ENCODE results near the gene PITPNB. TPM values are rescaled to one million over a fixed set of nuclear protein-coding genes. Genes with fewer than 3 reads are reported as not detected.

PITPNB gene
- total RNA-seq, 1 experiment from 2014 or later, result 23.8 TPM

DNA sequence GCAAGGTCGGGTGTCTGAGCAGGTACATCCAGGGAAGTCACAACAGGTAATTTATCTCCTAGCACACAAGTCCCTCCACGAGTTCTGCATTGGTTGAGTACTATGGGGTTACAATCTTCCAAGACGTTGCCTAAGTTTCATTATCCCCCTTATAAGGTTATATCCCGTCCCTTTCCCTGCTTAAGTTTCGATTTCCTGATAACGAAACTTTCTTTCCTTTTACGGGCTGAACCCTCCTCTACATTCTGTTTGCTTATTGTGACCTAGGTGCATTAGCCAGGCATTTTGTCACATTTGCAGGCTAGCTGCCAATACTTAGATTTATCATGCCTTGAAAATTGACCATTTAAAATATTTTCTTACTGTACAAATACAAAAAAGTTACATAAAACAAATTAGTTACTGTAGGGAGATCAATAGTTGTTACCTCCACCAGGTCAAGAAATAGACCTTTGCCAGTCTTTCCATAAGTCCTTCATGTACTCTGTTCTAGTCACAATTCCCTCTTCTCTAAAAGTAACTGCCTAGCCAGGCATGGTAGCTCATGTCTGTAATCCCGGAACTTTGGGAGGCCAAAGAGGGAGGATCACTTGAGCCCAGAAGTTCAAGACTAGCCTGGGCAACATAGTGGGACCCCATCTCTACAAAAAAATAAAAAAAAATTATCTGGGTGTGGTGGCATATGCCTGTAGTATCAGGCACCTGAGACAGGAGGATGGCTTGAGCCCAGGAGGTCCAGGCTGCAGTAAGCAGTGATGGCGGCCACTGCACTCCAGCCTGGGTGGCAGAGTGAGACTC lies 14.3 kb upstream of the PITPNB start:
- Histone ChIP-seq H3K9ac (ENCODE audit: low read length) (no peak overlapping the region), H4K20me1 (ENCODE audit: insufficient read depth, low read depth, low read length) (0 out of 2 replicates have a peak, but pooled peaks cover 6% of the 10 kb centered on the region), H3K4me1 (ENCODE audit: low read length) (no peaks in the 10 kb centered on the region), H3K27ac (ENCODE audit: low read length) (no peak overlapping the region), H3K9me3 (ENCODE audit: low read length) (no peaks in the 10 kb centered on the region), H2AFZ (ENCODE audit: low read length) (no peak overlapping the region), H3K9me2 (replicated peaks; ENCODE audit: insufficient read depth, low read length) (no peaks in the 10 kb centered on the region), H3K27me3 (ENCODE audit: low read length) (no peaks in the 10 kb centered on the region), H3K36me3 (ENCODE audit: insufficient read depth, low read length) (no peaks in the 10 kb centered on the region), H3K79me2 (ENCODE audit: low read length) (no peaks in the 10 kb centered on the region), H3K4me3 (ENCODE audit: low read length) (no peak overlapping the region), H3K4me2 (ENCODE audit: low read depth, low read length, poor library complexity, severe bottlenecking) (no peak overlapping the region)
- DNase-seq, result no peak

GRCh38 chr22:27930331-27931060 lies 11.4 kb upstream of the PITPNB start:
- H3K27me3 ChIP-seq (ENCODE audit: low read length), result no peaks in the 10 kb centered on the region
- H3K79me2 ChIP-seq (ENCODE audit: low read length), result no peaks in the 10 kb centered on the region
- H4K20me1 ChIP-seq (ENCODE audit: insufficient read depth, low read depth, low read length), result 0 out of 2 replicates have a peak, but pooled peaks cover 6% of the 10 kb centered on the region
- no peaks in the 10 kb centered on the region for H3K4me1 ChIP-seq (ENCODE audit: low read length)
- no peak overlapping the region for H2AFZ ChIP-seq (ENCODE audit: low read length)
- H3K36me3 ChIP-seq (ENCODE audit: insufficient read depth, low read length), result no peaks in the 10 kb centered on the region
- H3K9me3 ChIP-seq (ENCODE audit: low read length), result peaks cover 4% of the 10 kb centered on the region; the same call in 1 of the 2 replicates
- H3K9me2 ChIP-seq (replicated peaks; ENCODE audit: insufficient read depth, low read length), result no peaks in the 10 kb centered on the region
- no peak overlapping the region for H3K27ac ChIP-seq (ENCODE audit: low read length)
- H3K4me3 ChIP-seq (ENCODE audit: low read length), result no peak overlapping the region
- no peak for DNase-seq
- no peak overlapping the region for H3K9ac ChIP-seq (ENCODE audit: low read length)
- no peak overlapping the region for H3K4me2 ChIP-seq (ENCODE audit: low read depth, low read length, poor library complexity, severe bottlenecking)

DNA sequence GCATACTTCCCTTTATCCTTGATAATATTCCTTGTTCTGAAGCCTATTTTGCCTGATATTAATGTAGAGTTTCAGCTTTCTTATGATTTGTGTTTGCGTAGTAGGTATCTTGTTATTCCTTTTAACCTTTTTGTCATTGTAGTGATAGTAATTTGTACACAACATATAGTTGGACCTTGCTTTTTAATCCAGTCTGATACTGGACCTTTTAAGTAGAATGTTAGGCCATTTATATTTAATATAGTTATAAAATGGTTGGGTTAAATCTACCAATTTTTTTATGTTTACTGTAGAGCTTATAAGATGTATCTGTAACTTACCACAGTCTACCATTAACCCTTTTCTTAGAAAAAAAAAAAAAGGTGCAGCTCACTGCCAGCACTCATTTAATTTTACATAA lies 8.6 kb upstream of the PITPNB start:
- Histone ChIP-seq H3K79me2 (ENCODE audit: low read length) (no peaks in the 10 kb centered on the region), H2AFZ (ENCODE audit: low read length) (no peak overlapping the region), H3K27me3 (ENCODE audit: low read length) (no peaks in the 10 kb centered on the region), H3K4me2 (ENCODE audit: low read depth, low read length, poor library complexity, severe bottlenecking) (no peak overlapping the region), H3K27ac (ENCODE audit: low read length) (no peak overlapping the region), H3K9me2 (replicated peaks; ENCODE audit: insufficient read depth, low read length) (no peaks in the 10 kb centered on the region), H3K4me1 (ENCODE audit: low read length) (no peaks in the 10 kb centered on the region), H3K4me3 (ENCODE audit: low read length) (no peak overlapping the region), H4K20me1 (ENCODE audit: insufficient read depth, low read depth, low read length) (0 out of 2 replicates have a peak, but pooled peaks cover 6% of the 10 kb centered on the region), H3K36me3 (ENCODE audit: insufficient read depth, low read length) (peaks cover 4% of the 10 kb centered on the region; the same call in 1 of the 2 replicates), H3K9me3 (ENCODE audit: low read length) (peaks cover 4% of the 10 kb centered on the region; the same call in 1 of the 2 replicates), H3K9ac (ENCODE audit: low read length) (no peak overlapping the region)
- no peak for DNase-seq

DNA sequence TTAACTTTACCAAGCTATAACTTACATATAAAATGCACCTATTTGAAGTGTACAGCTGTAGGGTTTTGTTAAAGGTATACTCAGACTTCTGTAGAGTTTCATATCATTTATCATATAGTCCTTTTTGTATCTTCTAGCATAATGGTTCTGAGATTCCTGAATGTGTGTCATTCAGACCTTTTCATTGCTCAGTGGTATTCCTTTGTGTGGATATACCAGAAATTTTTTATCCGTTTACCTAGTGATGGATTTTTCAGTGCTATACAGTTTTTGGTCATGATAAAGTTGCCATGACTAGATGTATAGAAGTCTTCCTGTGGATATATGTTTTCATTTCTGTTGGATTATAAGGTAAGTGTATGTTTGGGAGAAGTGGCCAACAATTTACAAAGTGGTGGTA lies 6.3 kb upstream of the PITPNB start:
- Histone ChIP-seq H3K79me2 (ENCODE audit: low read length) (peaks cover 11% of the 10 kb centered on the region), H3K9me3 (ENCODE audit: low read length) (peaks cover 4% of the 10 kb centered on the region; the same call in 1 of the 2 replicates), H3K4me1 (ENCODE audit: low read length) (peaks cover 6% of the 10 kb centered on the region), H3K36me3 (ENCODE audit: insufficient read depth, low read length) (peaks cover 4% of the 10 kb centered on the region; the same call in 1 of the 2 replicates), H4K20me1 (ENCODE audit: insufficient read depth, low read depth, low read length) (0 out of 2 replicates have a peak, but pooled peaks cover 3% of the 10 kb centered on the region), H3K4me2 (ENCODE audit: low read depth, low read length, poor library complexity, severe bottlenecking) (no peak overlapping the region), H2AFZ (ENCODE audit: low read length) (no peak overlapping the region), H3K9me2 (replicated peaks; ENCODE audit: insufficient read depth, low read length) (no peaks in the 10 kb centered on the region), H3K27me3 (ENCODE audit: low read length) (no peaks in the 10 kb centered on the region), H3K9ac (ENCODE audit: low read length) (no peak overlapping the region), H3K4me3 (ENCODE audit: low read length) (no peak overlapping the region), H3K27ac (ENCODE audit: low read length) (no peak overlapping the region)
- DNase-seq, result no peak

GRCh38 chr22:27919942-27920755 lies 1.1 kb upstream of the PITPNB start:
- H3K4me1 ChIP-seq (ENCODE audit: low read length), result peaks cover 41% of the 10 kb centered on the region
- no peaks in the 10 kb centered on the region for H3K9me2 ChIP-seq (replicated peaks; ENCODE audit: insufficient read depth, low read length)
- peaks cover 7% of the 10 kb centered on the region; the same call in 1 of the 2 replicates for H3K36me3 ChIP-seq (ENCODE audit: insufficient read depth, low read length)
- peaks cover 57% of the 10 kb centered on the region for H3K79me2 ChIP-seq (ENCODE audit: low read length)
- no peaks in the 10 kb centered on the region for H3K27me3 ChIP-seq (ENCODE audit: low read length)
- peak overlapping the region; percentile 77 for H3K4me3 ChIP-seq (ENCODE audit: low read length)
- H3K4me2 ChIP-seq (ENCODE audit: low read depth, low read length, poor library complexity, severe bottlenecking), result peak overlapping the region; percentile 91
- no peak for DNase-seq
- H3K9ac ChIP-seq (ENCODE audit: low read length), result peak overlapping the region; percentile 76
- H3K27ac ChIP-seq (ENCODE audit: low read length), result peak overlapping the region; percentile 15; the same call in 1 of the 2 replicates
- H3K9me3 ChIP-seq (ENCODE audit: low read length), result no peaks in the 10 kb centered on the region
- peak overlapping the region; percentile 85 for H2AFZ ChIP-seq (ENCODE audit: low read length)
- peaks cover 32% of the 10 kb centered on the region for H4K20me1 ChIP-seq (ENCODE audit: insufficient read depth, low read depth, low read length)

GRCh38 chr22:27918341-27919221 lies 475 bp downstream of the PITPNB start:
- H3K27me3 ChIP-seq (ENCODE audit: low read length), result no peaks in the 10 kb centered on the region
- DNase-seq, result peak; percentile 76
- peaks cover 8% of the 10 kb centered on the region; the same call in 1 of the 2 replicates for H3K36me3 ChIP-seq (ENCODE audit: insufficient read depth, low read length)
- H3K4me1 ChIP-seq (ENCODE audit: low read length), result peaks cover 52% of the 10 kb centered on the region
- peak overlapping the region; percentile 44 for H3K27ac ChIP-seq (ENCODE audit: low read length)
- no peaks in the 10 kb centered on the region for H3K9me2 ChIP-seq (replicated peaks; ENCODE audit: insufficient read depth, low read length)
- peaks cover 44% of the 10 kb centered on the region for H4K20me1 ChIP-seq (ENCODE audit: insufficient read depth, low read depth, low read length)
- H3K4me2 ChIP-seq (ENCODE audit: low read depth, low read length, poor library complexity, severe bottlenecking), result peak overlapping the region; percentile 96
- H3K79me2 ChIP-seq (ENCODE audit: low read length), result peaks cover 73% of the 10 kb centered on the region
- peak overlapping the region; percentile 92 for H3K9ac ChIP-seq (ENCODE audit: low read length)
- peak overlapping the region; percentile 77 for H3K4me3 ChIP-seq (ENCODE audit: low read length)
- no peak overlapping the region for H2AFZ ChIP-seq (ENCODE audit: low read length)
- no peaks in the 10 kb centered on the region for H3K9me3 ChIP-seq (ENCODE audit: low read length)

DNA sequence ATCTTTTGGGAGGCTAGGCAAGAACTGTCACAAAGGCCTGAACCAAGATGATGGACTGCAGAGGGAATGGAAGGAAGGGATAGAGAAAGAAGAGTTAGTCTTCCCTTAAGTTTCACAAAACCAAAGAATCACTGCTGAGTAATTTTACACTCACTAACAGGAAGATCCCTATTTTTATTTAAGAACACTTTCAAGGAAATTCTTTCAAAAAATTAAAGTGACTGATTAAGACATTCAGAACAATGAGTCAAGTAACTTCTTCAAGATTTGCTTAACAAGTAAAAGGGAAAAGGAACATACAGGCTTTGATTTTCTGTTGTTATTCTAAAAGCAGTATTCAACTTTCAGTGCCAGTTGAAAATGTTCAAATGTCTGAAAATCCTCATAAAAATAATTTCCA lies 3.1 kb downstream of the PITPNB start:
- H3K4me2 ChIP-seq (ENCODE audit: low read depth, low read length, poor library complexity, severe bottlenecking), result peak overlapping the region; percentile 4

More for the DNA sequence above, 3.1 kb downstream of the PITPNB start:
- H3K79me2 ChIP-seq (ENCODE audit: low read length), result peaks cover 94% of the 10 kb centered on the region
- H3K27ac ChIP-seq (ENCODE audit: low read length), result no peak overlapping the region
- no peak overlapping the region for H2AFZ ChIP-seq (ENCODE audit: low read length)
- DNase-seq, result no peak
- H4K20me1 ChIP-seq (ENCODE audit: insufficient read depth, low read depth, low read length), result peaks cover 54% of the 10 kb centered on the region
- peaks cover 18% of the 10 kb centered on the region; the same call in 1 of the 2 replicates for H3K36me3 ChIP-seq (ENCODE audit: insufficient read depth, low read length)
- peaks cover 52% of the 10 kb centered on the region for H3K4me1 ChIP-seq (ENCODE audit: low read length)
- H3K4me3 ChIP-seq (ENCODE audit: low read length), result no peak overlapping the region
- no peaks in the 10 kb centered on the region for H3K9me3 ChIP-seq (ENCODE audit: low read length)
- H3K27me3 ChIP-seq (ENCODE audit: low read length), result no peaks in the 10 kb centered on the region
- H3K9ac ChIP-seq (ENCODE audit: low read length), result no peak overlapping the region
- H3K9me2 ChIP-seq (replicated peaks; ENCODE audit: insufficient read depth, low read length), result no peaks in the 10 kb centered on the region
